HG03025 (cell line): ENCODE results near the gene TXNRD2.

Experiments used
- ATAC-seq: cut with Tn5 transposase; IDR thresholded peaks from one replicate; pipeline ENCODE4 v1.9.1; 2021; ENCODE audit warnings: mild to moderate bottlenecking, moderate library complexity; ENCODE audit not compliant: unreplicated experiment, low FRiP score

TXNRD2 gene

DNA sequence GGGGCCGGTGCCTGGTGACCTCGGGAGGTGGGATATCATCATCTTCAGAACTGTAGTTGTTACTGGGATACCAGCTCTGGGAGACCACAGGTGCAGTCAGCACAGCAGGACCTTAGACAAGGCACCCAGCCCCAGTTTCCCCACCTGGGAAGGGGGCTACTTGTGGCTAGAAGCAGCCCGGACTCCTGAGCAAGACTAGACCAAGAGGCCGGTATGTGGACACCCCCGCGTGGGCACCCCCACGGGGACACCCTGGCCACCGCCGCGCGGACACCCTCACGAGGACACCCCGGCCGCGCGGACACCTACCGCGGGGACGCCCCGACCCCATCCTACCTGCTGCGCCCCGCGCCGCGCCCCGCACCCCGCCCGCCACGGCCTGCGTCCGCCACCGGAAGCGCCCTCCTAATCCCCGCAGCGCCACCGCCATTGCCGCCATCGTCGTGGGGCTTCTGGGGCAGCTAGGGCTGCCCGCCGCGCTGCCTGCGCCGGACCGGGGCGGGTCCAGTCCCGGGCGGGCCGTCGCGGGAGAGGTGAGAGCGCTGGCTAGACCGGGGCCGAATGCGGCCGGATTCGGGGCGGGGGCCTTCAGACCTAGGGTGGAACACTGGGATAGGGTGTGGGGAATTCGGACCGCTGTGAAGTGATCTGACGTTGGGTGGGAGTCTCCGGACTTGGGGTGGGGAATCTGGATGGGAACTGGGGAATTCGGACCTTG lies at the start of gene TXNRD2, which contains the start of gene COMT:
TXNRD2 (minus strand) TSS at position 454 of the 718 bp plus-strand sequence; CDS start at position 439, 15 bp downstream.
COMT (plus strand) TSS at position 408 of the 718 bp plus-strand sequence. CDS start 20,755 bp downstream, outside the sequence.
- no peak for ATAC-seq

GRCh38 chr22:19991395-19991644 lies 49.7 kb upstream of the TXNRD2 start:
- no peak for ATAC-seq

- ATAC-seq, result no peak
Observed at GRCh38 chr22:19990609-19991394, 49.2 kb upstream of the TXNRD2 start.

- ATAC-seq, result no peak
Observed at GRCh38 chr22:19990188-19990587, 48.6 kb upstream of the TXNRD2 start.

DNA sequence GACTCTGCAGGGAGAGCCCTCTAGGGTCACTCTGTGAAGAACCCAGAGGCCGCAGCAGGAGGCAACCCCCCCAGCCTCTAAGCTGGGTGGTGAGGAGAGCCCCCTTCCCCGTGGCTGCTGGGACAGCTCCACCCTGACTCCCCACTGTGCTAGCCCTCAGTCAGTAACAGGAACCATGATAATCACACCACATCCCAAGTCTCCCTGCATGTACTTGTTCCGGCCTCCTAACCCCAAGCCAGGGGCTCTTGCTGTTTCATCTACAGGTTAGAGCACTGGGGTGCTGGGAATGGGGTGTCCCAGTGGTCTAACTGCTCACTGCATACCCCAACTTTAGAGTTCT lies 48.1 kb upstream of the TXNRD2 start:
- no peak for ATAC-seq

DNA sequence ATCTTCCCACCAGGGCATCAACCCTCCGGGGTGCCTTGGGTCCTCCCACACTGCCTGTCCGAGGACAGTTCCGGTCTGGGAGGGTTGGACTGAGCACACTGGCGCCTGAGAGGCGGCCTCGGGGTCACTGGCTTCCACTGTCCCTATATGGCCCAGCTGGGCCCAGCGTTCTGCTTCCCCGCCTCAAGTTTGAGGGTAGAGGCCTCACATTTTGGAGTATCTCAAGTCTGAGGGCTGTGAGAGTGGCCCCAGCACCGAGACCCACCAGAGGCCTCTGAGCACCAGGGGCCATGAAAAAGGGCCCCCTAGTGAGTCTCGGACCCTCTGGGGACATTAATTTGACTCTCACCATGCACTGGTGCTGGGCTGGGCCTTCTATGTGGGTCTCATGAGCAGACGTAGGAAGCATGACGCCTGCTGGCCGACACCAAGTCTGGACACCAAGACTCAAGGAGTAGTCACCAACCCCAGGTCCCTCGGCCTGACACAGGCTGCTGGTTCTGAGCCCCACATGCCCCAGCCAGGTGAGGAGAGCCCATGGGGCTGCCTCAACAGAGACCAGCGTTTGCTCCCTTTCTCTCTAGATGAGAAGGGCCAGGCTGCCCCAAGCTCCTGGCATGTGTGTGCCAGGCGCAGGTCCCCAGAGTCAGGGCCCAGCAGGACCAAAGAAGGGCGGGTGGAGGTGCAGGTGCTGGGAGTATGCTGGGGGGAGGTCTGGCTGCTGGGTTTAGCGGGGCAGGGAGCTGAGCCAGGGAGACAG lies 47.5 kb upstream of the TXNRD2 start:
- no peak for ATAC-seq

GRCh38 chr22:19988331-19988808 lies 46.8 kb upstream of the TXNRD2 start:
- ATAC-seq, result no peak

GRCh38 chr22:19987394-19988306 lies 46.0 kb upstream of the TXNRD2 start:
- ATAC-seq, result no peak

DNA sequence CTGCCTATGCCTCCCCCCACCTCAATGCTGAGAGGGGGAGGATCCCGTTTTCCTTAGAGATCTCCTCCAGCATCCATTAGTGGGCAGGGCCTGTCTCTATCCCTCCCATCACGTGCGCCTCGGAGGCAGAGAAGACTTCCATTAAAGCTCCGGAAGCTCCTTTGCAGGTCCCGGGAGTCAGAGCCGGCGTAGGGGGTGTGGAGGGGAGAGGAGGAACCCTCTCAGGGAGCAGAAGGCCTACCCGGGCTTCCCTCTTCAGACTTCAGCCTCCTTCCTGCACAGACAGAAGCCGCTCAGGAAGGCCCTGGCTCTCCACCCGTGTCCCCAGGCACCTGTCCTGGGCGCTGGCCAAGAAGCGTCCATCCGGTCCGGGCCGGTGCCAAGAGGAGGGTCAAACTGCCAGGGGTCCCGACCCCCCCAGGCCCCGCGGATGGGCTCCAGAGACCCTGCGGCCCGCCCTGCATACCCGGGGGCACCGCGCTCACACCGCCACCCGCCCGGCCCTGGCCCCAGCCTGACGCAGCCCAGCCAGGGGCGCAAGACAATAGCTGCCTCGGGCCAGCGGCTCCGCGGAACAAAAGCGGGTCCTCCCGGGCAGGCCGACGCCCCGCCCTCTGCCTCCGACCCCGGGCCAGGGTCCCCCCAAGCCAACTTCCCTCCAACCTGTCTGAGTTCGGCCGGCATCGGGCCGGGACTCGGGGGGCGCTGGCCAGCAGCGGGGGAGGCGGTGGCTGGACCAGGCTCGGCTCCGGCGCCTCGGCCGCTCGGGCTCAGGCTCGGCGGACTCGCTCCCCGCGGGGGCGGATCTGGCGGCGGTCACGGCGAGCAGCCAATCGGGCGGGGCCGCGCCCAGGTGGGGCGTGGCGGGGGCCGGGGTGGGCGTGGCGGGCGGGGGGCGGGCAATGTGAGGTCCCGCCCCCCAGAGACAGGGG lies 45.1 kb upstream of the TXNRD2 start:
- ATAC-seq, result no peak

- no peak for ATAC-seq
Observed at GRCh38 chr22:19986011-19986409, 44.4 kb upstream of the TXNRD2 start.

DNA sequence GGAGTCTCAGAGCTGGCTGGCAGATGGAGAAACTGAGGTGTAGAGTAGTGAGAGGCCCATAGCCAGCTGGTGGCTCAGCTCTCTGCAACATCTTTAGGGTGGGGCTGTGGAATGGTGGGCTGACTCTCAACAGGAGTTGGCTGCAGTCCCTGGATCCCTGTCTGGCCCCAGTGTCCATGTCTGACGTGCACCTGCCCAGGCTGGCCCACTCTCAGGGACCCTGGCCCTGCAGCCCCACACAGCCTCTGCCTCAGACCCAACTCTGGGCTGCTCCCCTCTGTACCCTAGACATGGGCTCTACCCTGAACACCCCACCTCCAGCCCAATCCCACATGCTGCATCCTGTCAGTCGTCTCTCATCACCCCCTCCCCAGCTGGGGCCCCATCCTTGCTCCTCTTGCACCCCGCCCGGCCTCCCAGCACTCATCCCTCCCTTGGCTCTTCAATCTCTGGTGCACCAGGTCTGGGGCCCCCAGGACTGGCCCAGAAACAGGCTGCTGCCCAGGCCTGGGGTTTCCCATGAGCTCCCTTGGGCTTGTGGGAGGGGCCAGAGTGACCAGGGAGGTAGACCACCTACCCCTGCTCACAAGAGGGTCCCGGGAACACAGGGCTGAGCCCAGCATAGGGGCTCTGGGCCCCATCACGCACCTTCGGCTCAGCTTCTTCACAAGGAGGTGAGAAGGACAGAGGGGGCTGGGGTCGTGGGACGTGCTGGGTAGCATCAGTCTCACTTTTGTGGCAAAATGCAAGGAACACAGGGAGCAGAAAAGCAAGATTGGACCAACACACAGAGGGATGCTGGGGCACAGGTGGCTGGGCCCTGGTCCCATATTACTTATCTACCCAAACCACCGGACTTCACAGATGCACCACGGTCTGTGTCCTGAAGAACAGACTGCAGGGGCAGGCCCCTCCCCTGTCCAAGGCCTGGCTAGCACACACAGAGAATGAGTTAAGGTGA lies 43.5 kb upstream of the TXNRD2 start:
- ATAC-seq, result no peak

- no peak for ATAC-seq
Observed at GRCh38 chr22:19984201-19984753, 42.7 kb upstream of the TXNRD2 start.

- no peak for ATAC-seq
Observed at GRCh38 chr22:19983741-19984140, 42.1 kb upstream of the TXNRD2 start.

DNA sequence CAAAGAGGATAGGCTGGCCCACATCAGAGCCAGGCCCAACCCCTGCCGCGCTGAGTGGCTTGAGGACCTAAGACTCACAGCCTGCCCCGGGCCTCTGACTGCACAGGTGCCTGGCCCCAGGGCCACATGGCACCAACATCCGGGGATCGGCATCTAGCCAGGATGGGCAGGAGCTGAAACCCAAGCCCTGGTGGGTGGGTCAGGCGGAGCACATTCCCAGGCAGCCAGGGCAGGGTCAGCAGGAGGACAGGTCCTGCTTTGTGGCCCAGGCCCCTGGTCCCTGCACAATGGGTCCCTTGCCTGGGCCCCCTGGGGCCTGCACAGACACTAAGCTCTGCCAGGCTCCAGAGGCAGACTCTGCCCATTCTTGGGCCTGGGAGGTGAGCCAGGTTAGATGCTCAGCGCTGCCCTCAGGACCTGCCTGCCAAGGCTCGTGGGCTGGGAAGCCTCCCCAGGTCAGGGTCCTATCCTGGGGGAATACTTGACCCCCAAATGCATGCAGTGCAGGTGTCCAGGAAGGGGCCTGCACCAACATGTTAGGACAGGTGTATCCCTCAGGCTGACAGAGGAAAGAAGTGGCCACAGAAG lies 41.5 kb upstream of the TXNRD2 start:
- ATAC-seq, result no peak

DNA sequence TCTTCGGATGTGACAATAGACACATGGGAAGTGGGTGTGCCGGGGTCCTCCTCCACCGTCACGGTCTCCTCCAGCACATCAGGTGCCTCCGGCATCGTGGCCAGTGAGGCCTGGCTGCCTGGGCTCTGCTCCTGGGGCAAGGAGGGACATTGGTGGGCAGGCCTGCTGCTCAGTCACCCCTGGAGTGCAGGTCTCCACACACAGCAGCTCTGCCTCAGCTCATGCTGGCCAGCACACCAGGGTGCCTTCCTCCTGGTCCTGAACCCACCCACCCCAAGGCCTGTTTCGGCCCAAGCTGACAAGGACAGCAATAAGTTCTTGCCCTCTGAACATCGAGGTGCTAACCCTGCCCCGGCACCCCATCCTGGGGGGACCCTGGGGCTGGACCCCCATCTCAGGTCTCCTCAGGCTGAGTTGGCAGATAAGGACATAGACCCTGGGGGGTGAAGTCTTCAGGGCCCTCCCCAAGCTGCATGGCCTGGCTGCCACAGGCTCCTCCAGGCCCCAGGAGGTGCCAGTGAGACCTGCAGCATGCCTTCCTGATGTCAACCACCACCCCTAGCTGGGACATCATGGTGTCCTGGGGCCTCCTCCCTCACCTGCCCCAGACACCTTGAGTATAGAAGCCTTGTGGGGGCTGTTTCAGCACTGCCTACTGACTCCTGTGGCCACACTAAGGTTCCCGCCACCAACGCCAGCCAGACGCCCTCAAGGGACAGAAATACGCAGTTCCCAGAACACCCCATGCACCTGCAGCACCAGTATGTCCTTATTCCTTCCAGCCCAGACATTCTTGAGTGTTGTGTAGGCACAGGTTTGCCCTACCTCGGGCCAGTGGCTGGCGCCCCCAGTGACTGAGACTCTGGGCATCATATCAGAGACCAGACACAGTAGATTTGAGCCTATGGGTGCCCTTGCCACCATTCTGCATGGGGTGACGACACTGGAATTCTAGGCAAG lies 40.6 kb upstream of the TXNRD2 start:
- ATAC-seq, result no peak
